ENCODE data around the gene EFCAB7.

Gene EFCAB7

GRCh38 chr1:63522891-63523728, at the start of gene EFCAB7, which contains the start of gene ITGB3BP:
Gene EFCAB7 (plus strand): TSS chr1:63523525. CDS start chr1:63525573, 2,048 bp downstream.
Gene ITGB3BP (minus strand): TSS chr1:63523225. CDS start chr1:63523133, 92 bp downstream.
- DNase-seq (ENCODE audit: low read depth in 2 of 2), result peak; percentile 63 to 75

DNA sequence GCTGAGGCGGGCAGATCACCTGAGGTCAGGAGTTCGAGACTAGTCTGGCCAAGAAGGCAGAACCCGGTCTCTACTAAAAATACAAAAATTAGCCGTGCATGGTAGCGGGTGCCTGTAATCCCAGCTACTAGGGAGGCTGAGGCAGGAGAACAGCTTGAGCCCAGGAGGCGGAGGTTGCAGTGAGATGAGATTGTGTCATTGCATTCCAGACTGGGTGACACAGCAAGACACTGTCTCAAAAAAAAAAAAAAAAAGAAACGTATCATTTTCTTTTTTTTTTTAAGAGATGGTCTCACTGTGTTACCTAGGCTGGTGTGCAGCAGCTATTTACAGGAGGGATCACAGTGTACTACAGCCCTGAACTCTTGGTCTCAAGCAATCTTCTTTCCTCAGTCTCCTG, 47.6 kb upstream of the EFCAB7 start:
- no peak for DNase-seq (ENCODE audit: low read depth in 2 of 2)

DNA sequence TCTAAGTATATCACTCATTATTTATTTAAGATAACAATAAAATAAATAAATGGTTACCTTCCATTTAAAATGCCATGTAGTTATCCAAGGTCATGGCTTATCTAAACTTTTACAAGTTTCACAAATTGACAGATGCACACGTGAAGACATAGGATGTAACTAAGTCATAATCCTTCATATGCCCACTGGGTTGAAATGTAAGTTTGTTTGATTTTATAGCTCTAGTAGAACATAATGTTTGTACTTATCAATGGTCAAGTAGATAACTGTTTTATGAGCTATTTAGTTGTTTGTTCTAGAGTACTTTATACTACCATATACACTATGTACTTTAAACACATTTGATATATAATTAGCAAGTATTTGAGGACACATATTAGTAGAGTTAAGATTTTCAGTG, 43.3 kb upstream of the EFCAB7 start:
- no peak for DNase-seq (ENCODE audit: low read depth in 2 of 2)

GRCh38 chr1:63486629-63487028, 36.7 kb upstream of the EFCAB7 start:
- DNase-seq (ENCODE audit: low read depth in 2 of 2), result no peak

DNA sequence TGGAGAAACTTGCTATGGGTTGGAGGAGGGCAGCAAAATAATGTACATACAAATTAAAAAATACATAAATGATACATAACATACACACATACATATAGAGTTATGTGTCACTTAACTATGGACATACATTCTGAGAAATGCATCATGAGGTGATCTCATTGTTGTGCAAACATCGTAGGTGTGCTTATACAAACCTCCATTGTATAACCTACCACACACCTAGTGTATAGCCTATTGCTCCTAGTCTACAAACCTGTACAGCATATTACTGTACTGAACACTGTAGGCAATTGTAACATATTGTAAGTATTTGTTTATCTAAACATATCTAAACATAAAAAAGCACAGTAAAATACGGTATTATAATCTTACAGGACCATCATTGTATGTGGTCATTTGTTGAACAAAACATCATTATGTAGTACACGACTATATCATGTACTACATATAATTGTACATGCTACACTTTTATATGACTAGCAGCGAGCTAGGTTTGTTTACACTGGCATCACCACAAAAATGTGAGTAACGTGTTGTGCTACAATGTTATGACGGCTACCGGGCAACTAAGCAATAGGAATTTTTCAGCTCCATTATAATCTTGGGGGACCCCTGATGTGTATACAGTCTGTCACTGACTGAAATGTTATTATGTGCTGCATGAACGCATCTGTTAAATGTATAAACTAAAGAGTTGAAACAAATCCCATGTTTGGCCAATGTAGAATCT, 35.8 kb upstream of the EFCAB7 start:
- no peak for DNase-seq (ENCODE audit: low read depth in 2 of 2)

GRCh38 chr1:63497577-63497976, 25.7 kb upstream of the EFCAB7 start:
- no peak for DNase-seq (ENCODE audit: low read depth in 2 of 2)

GRCh38 chr1:63498106-63498505, 25.2 kb upstream of the EFCAB7 start:
- no peak for DNase-seq (ENCODE audit: low read depth in 2 of 2)

DNA sequence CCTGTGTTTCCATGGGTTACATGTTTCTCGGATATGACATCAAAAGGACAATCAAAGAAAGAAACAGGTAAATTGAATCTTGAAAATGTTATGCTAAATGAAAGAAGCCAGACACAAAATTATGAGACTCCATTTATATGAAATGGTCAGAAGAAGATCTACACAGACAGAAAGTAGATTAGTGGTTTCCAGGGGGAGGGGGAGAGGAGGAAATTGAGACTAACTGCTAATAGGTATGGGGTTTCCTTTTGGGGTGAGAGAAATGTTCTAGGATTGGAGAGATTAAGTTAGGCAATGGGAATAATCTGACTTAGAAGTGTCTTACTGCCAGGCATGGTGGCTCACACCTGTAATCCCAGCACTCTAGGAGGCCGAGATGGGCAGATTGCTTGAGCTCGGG, 22.1 kb upstream of the EFCAB7 start:
- DNase-seq (ENCODE audit: low read depth in 2 of 2), result no peak

DNA sequence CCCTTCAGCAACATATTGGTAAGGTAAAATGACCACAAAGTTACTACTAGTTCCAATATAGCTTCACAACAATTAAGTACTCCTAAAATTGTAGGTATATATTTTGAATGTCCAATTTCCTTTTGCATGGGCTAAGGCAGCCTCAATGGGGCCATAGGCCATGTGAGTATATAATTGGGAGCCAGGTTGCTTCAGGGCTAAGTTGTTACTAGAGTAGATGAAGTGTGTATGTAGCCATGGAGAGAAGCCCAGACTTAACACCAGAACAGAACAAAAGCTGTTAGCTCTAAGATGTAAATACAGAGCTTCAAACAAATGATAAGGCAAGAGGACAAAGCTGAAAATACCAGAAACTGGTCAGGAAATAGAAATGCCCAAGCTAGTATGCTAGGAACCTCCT, 16.5 kb upstream of the EFCAB7 start:
- no peak for DNase-seq (ENCODE audit: low read depth in 2 of 2)

DNA sequence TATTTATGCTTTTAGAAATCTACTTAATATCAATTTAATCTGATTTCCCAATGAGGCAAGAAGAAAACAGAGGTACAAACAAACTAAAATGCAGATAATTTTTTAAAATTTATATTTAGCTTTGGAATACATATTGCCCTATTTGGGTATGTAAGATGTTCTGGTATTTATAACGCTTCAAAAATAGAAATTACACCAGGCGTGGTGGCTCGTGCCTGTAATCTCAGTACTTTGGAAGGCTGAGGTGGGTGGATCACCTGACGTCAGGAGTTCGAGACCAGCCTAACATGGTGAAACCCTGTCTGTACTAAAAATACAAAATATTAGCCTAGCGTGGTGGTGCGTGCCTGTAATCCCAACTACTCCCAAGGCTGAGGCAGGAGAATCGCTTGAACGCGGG, 13.6 kb upstream of the EFCAB7 start:
- no peak for DNase-seq (ENCODE audit: low read depth in 2 of 2)

DNA sequence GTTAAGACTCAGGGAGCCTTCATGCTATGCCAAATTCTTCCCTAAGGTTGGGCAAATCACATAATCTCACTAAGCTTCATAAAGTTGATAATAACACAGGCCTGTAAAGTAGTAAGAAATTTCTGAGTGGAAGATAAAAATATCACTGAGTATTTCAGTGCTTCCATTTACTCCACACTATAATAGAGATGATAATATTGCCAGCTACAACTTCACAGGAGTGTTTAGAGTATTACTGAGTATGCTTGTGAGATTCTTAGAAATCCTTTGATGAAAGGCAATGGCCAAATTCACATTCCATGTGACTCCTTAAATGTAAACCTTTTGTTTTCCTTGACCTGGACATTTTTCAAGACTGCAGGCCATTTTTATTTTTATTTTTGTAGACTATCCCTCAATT, 10.7 kb upstream of the EFCAB7 start:
- no peak for DNase-seq (ENCODE audit: low read depth in 2 of 2)

GRCh38 chr1:63516629-63517028, 6.7 kb upstream of the EFCAB7 start:
- DNase-seq (ENCODE audit: low read depth in 2 of 2), result no peak

DNA sequence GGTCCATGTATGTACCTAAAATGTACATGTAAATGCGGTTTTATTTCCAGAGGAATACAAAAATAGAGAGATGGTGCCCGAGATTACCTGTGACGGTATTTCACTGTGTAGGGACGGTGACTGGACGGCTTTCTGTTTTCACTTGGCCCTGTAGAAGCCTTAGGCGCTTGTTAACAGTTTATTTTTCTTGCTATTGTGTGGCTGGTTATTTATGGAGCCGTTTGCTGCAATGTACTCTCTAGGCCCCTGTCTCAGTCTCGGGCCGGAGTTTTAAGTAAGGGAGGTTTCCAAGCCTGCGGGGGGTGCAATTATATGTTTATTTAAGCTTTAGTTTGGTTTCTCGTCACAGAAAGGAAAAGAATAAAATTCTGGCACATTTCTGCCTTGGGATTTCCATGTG, 413 bp downstream of the EFCAB7 start:
- DNase-seq (ENCODE audit: low read depth in 2 of 2), result no peak

- no peak for DNase-seq (ENCODE audit: low read depth in 2 of 2)
Observed at GRCh38 chr1:63524201-63524600, 876 bp downstream of the EFCAB7 start.

GRCh38 chr1:63532727-63533126, 9.4 kb downstream of the EFCAB7 start:
- no peak for DNase-seq (ENCODE audit: low read depth in 2 of 2)

- DNase-seq (ENCODE audit: low read depth in 2 of 2), result no peak
Observed at GRCh38 chr1:63533931-63534330, 10.6 kb downstream of the EFCAB7 start.

DNA sequence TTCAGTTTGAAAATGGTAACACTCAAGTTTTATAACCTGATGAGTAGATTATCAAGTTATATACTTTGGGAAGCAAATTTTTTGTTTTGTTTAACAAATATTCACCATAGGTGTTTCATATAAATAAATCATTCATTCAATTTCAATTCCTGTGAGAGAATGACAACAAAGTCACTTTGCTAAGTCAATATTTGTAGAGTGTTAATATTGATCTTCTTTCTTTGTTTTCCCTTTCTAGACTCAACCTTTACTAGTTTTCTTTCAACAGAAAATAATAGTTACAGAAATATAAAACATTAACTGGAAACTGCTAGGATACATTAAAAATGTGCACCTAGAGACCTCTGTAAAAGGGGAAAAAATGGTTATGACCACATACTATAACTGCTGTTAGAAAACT, 11.1 kb downstream of the EFCAB7 start:
- no peak for DNase-seq (ENCODE audit: low read depth in 2 of 2)

GRCh38 chr1:63537006-63537405, 13.7 kb downstream of the EFCAB7 start:
- no peak for DNase-seq (ENCODE audit: low read depth in 2 of 2)

GRCh38 chr1:63537940-63538339, 14.6 kb downstream of the EFCAB7 start:
- DNase-seq (ENCODE audit: low read depth in 2 of 2), result no peak

DNA sequence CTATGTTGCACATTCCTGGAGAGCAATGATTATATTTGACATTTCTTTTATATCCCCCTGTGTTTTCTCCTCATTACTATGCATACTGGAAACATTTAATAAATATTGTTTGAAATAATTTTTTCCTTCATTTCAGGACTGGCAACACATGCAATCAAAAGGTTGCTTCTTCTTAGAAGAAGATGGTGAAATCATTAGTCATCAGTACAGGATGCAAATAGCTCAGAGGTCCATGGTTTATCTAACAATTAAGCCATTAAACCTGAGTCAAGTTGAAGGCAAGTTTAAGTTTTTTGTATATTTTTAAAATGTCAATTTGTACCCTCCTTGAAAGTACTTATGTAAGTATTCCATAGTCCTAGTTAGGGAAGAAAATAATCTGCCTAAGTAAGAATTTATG, 22.5 kb downstream of the EFCAB7 start:
- no peak for DNase-seq (ENCODE audit: low read depth in 2 of 2)

- DNase-seq (ENCODE audit: low read depth in 2 of 2), result no peak
Observed at GRCh38 chr1:63547621-63548294, 24.4 kb downstream of the EFCAB7 start.

DNA sequence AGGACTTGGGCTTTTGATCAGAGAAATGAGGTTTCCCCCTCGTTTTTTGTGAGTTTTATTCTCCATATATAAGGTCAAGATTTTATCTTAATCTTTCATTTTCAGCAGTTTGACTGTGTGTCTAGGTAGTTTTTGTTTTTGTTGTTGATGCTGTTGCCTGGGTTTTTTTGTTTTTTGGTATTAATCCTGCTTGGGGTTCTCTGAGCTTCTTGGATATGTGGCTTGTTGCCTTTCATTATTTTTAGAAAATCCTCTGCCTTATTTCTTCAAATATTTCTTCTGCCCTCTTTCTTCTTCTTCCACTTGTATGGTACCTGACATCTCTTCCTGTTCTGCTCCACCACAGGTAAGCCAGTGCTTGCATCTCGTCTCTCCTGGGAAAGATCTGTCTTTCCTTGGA, 25.0 kb downstream of the EFCAB7 start:
- DNase-seq (ENCODE audit: low read depth in 2 of 2), result no peak

DNA sequence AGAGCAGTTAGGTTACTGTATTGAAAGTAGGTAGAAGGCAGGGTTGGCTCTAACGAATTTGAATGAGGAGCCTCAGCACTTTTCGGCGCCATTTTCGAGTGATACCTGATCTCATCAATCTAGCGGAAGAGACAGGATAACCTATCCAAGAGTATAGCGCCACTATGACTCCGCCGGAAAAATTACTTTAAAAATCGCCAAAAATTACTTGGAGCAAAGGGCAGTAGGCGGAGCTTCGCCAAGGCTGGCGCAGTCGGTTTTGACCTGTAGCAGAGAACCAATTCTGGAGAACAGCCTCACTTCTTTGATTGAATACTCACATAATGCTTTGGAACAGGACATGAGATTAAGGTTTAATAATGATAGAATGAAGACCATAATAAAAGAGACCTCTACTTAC, 25.6 kb downstream of the EFCAB7 start:
- no peak for DNase-seq (ENCODE audit: low read depth in 2 of 2)
